Activated T-cell treated with anti-CD3 and anti-CD28 coated beads for 1 hour (primary cell): ENCODE data around the gene ARGLU1.

Source experiments
- DNase-seq: peaks from one replicate; pipeline ENCODE4 v3.0.0-alpha.2; 2020; ENCODE audit warnings: low read depth

The ARGLU1 gene

GRCh38 chr13:106586648-106587166 lies 18.8 kb upstream of the ARGLU1 start:
- DNase-seq = no peak

- DNase-seq = no peak
Observed at GRCh38 chr13:106581225-106581624, 13.3 kb upstream of the ARGLU1 start.

GRCh38 chr13:106575896-106576295 lies 8.0 kb upstream of the ARGLU1 start:
- no peak for DNase-seq

GRCh38 chr13:106573868-106574267 lies 5.9 kb upstream of the ARGLU1 start:
- DNase-seq = no peak

- DNase-seq = no peak
Observed at GRCh38 chr13:106573284-106573846, 5.4 kb upstream of the ARGLU1 start.

GRCh38 chr13:106570299-106570852 lies 2.4 kb upstream of the ARGLU1 start:
- DNase-seq = peak; percentile 50

GRCh38 chr13:106569233-106570095 lies 1.5 kb upstream of the ARGLU1 start:
- no peak for DNase-seq

- DNase-seq = no peak
Observed at GRCh38 chr13:106568299-106569003, 514 bp upstream of the ARGLU1 start.

- no peak for DNase-seq
Observed at GRCh38 chr13:106566641-106567473, 1.1 kb downstream of the ARGLU1 start.

GRCh38 chr13:106565127-106565775 lies 2.7 kb downstream of the ARGLU1 start:
- no peak for DNase-seq

GRCh38 chr13:106562301-106562700 lies 5.6 kb downstream of the ARGLU1 start:
- no peak for DNase-seq

- no peak for DNase-seq
Observed at GRCh38 chr13:106561551-106562170, 6.3 kb downstream of the ARGLU1 start.

- no peak for DNase-seq
Observed at GRCh38 chr13:106560821-106561220, 7.1 kb downstream of the ARGLU1 start.

GRCh38 chr13:106558527-106558926 lies 9.4 kb downstream of the ARGLU1 start:
- no peak for DNase-seq

GRCh38 chr13:106555631-106556328 lies 12.2 kb downstream of the ARGLU1 start:
- no peak for DNase-seq

GRCh38 chr13:106551751-106552150 lies 16.2 kb downstream of the ARGLU1 start:
- DNase-seq = no peak

- no peak for DNase-seq
Observed at GRCh38 chr13:106551350-106551749, 16.6 kb downstream of the ARGLU1 start.

- DNase-seq = no peak
Observed at GRCh38 chr13:106550570-106551135, 17.3 kb downstream of the ARGLU1 start.

- no peak for DNase-seq
Observed at GRCh38 chr13:106548064-106548696, 19.8 kb downstream of the ARGLU1 start.
